Kidney (tissue), 14 donors: ENCODE results near the gene ACTN4. TPM values are rescaled to one million over a fixed set of nuclear protein-coding genes. Genes with fewer than 3 reads are reported as not detected.
A peak's percentile ranks its signal among the peaks of the same experiment; 100 is the strongest.
"Not testable (repeated sequence)": the region's sequence is repeated elsewhere in the genome, so short reads cannot be mapped to it uniquely, and the experiment has no call there.

ENCODE experiments used
- DNase-seq, 5 donors: peaks; one replicate each; pipeline ENCODE4 v3.0.0-alpha.2; 2013 to 2020
- FAIRE-seq: peaks from 2 replicates; lab custom pipeline; 2012; peaks lifted over from hg19 to GRCh38; lab: Jason Lieb, UNC
- H3K27ac ChIP-seq, 2 donors: one replicate each; pipeline ENCODE4 v1.7.0; 2013; ENCODE audit warnings: low read depth in 2 of 2, low read length in 2 of 2, inconsistent platforms in 1 of 2
- H3K27me3 ChIP-seq: one replicate; pipeline ENCODE4 v1.7.1; 2013; ENCODE audit warnings: low read length, inconsistent platforms; ENCODE audit not compliant: control insufficient read depth, insufficient read depth
- H3K36me3 ChIP-seq, 3 donors: one replicate each; pipeline versions ENCODE4 v1.7.0 to v1.7.1; 2013; ENCODE audit warnings: low read length in 3 of 3, control low read depth in 1 of 3, inconsistent platforms in 1 of 3; ENCODE audit not compliant: insufficient read depth in 3 of 3, control insufficient read depth in 2 of 3
- H3K4me1 ChIP-seq, 3 donors: one replicate each; pipeline versions ENCODE4 v1.7.0 to v1.7.1; 2013; ENCODE audit warnings: low read length in 3 of 3, inconsistent platforms in 1 of 3, low read depth in 1 of 3; ENCODE audit not compliant: control insufficient read depth in 2 of 3, insufficient read depth in 2 of 3
- H3K4me3 ChIP-seq, 3 donors: one replicate each; pipeline versions ENCODE4 v1.7.0 to v1.8.1; 2013; ENCODE audit warnings: low read length in 3 of 3, control low read depth in 1 of 3, inconsistent platforms in 1 of 3
- H3K9ac ChIP-seq, 3 donors: one replicate each; pipeline versions ENCODE4 v1.7.0 to v1.7.1; 2013; ENCODE audit warnings: low read length in 3 of 3, control low read depth in 1 of 3, inconsistent platforms in 1 of 3
- H3K9me3 ChIP-seq, 3 donors: one replicate each; pipeline versions ENCODE4 v1.7.0 to v1.7.1; 2013; ENCODE audit warnings: low read length in 3 of 3, control low read depth in 1 of 3, inconsistent platforms in 1 of 3; ENCODE audit not compliant: control insufficient read depth in 2 of 3, insufficient read depth in 1 of 3
- intact Hi-C: fragments of 100-400 bp; cut with DNase I; formaldehyde crosslinking; loops from one replicate; pipeline ENCODE4 v1.11.1; 2022
- polyA plus RNA-seq: library from polyadenylated mRNA; stranded (reverse); fragments of 350-450 nt; fragmentation: Illumina TruSeq; extraction: RNeasy Lipid Tissue Mini Kit (QIAGEN cat#74804); gene quantifications from one replicate; pipeline ENCODE4 v1.2.3, GENCODE V29; 2014; ENCODE audit warnings: low read depth, low replicate concordance; ENCODE audit not compliant: insufficient read depth
- total RNA-seq: library from RNA; stranded (reverse); fragmentation: NEBNext Ultra II Directional; extraction: Animal tissue kit (Norgen Biotek cat#: 25700); gene quantifications from one replicate; pipeline ENCODE4 v1.2.1, GENCODE V29; 2021
- TF ChIP-seq, protein P1 (sequence below): IDR thresholded peaks from 3 replicates; pipeline ENCODE4 v1.5.1; 2012; ENCODE audit warnings: mild to moderate bottlenecking, moderate library complexity, borderline replicate concordance; ENCODE audit not compliant: insufficient read depth; ENCODE audit errors: extremely low read depth
- donor health status: control.
- donor health status: control.
- donor health status: control.
- donor health status: control.
- donor health status: control.
- donor health status: DM: yes; HTN: yes; CAD: no.
- donor health status: Normal renal cell carcinoma (clear cell type).

Gene ACTN4
- total and polyA plus RNA-seq, 2 donors from 2014 or later: 231 to 606 TPM

DNA sequence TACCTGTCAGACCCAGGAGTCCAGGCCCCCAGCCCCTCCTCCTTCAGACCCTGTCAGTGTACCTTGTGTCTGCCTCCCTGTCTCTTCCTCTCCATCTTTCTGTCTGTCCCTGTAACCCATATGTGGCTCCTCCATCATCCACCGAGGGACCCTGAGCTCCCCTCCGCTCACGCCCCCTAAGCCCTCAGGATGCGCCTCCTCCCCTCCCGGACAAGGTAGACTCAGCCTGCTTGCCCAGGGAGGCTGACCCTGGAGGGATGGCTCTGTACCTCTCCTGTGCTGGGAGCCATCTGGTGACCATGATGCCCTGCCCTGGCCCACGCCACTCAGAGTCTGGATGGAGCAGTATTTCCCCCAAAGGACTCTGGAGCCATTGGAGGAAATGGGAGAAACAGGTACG, 97.9 kb downstream of the ACTN4 start:
- no peak for FAIRE-seq
- intact Hi-C loops: no loop called here

DNA sequence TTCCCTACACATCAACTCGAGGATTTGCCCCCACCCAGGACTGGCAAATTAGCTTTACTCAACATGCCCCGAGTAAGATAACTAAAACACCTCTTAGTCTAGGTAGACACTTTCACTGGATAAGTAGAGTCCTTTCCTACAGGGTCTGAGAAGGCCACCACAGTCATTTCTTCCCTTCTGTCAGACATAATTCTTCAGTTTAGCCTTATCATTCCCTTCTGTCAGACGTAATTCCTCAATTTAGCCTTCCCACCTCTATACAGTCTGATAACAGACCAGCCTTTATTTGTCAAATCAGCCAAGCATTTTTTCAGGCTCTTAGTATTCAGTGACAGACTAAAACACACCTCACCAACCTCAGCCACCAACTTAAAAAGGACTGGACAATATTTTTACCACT, 106.3 kb downstream of the ACTN4 start:
- not testable (repeated sequence) for H3K4me1 ChIP-seq, H3K36me3 ChIP-seq, H3K4me3 ChIP-seq, FAIRE-seq, H3K27me3 ChIP-seq, DNase-seq, H3K27ac ChIP-seq, H3K9ac ChIP-seq, H3K9me3 ChIP-seq
- intact Hi-C loops: loop anchor here (10.0 kb wide), 1 partner anchor 51 kb away; no protein-coding TSS in a partner anchor

More for the DNA sequence above, 97.9 kb downstream of the ACTN4 start:
- Histone ChIP-seq H3K27me3 (no peaks in the 10 kb centered on the region), H3K27ac (no peak overlapping the region), H3K9ac (no peak overlapping the region), H3K9me3 (no peaks in the 10 kb centered on the region), H3K4me1 (no peaks in the 10 kb centered on the region), H3K36me3 (no peaks in the 10 kb centered on the region), H3K4me3 (no peak overlapping the region)
- DNase-seq: peak in 1 of 5 donors; percentile 71
- TF ChIP-seq, protein P1, sequence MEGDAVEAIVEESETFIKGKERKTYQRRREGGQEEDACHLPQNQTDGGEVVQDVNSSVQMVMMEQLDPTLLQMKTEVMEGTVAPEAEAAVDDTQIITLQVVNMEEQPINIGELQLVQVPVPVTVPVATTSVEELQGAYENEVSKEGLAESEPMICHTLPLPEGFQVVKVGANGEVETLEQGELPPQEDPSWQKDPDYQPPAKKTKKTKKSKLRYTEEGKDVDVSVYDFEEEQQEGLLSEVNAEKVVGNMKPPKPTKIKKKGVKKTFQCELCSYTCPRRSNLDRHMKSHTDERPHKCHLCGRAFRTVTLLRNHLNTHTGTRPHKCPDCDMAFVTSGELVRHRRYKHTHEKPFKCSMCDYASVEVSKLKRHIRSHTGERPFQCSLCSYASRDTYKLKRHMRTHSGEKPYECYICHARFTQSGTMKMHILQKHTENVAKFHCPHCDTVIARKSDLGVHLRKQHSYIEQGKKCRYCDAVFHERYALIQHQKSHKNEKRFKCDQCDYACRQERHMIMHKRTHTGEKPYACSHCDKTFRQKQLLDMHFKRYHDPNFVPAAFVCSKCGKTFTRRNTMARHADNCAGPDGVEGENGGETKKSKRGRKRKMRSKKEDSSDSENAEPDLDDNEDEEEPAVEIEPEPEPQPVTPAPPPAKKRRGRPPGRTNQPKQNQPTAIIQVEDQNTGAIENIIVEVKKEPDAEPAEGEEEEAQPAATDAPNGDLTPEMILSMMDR: no peak

DNA sequence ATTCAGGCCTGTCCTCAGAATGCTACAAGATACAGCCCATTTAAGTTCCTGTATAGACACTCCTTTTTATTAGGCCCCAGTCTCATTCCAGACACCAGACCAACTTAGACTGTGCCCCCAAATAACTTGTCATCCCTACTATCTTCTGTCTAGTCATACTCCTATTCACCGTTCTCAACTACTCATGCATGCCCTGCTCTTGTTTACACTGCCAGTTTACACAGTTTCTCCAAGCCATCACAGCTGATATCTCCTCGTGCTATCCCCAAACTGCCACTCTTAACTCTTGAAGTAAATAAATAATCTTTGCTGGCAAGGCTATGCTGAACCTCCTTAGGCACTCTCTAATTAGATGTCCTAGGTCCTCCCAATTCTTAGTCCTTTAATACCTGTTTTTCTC, 106.7 kb downstream of the ACTN4 start:
- FAIRE-seq, H3K9me3 ChIP-seq: not testable (repeated sequence)
- intact Hi-C loops: loop anchor here (10.0 kb wide), 1 partner anchor 51 kb away; no protein-coding TSS in a partner anchor

DNA sequence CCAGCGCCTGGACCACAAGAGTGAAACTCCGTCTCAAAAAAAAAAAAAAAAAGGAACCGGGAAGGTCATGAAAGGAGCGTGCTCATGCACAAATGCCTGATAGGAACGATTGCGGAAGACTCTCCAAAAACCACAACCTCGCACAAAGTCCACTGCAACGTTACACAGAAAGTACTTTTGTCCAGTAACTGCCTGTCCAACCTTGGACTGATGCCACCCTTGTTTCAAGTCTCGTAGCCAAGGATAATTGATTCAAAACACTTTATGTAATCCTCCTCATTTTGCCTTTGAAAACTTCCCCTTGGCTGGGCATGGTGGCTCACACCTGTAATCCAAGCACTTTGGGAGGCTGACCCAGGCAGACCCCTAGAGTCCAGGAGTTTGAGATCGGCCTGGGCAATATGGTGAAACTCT, 112.1 kb downstream of the ACTN4 start:
- no peak for FAIRE-seq
- no peak for DNase-seq

More for the DNA sequence above, 106.7 kb downstream of the ACTN4 start:
- H3K9ac ChIP-seq, H3K27me3 ChIP-seq, H3K36me3 ChIP-seq, H3K27ac ChIP-seq, DNase-seq, H3K4me1 ChIP-seq, H3K4me3 ChIP-seq: not testable (repeated sequence)

DNA sequence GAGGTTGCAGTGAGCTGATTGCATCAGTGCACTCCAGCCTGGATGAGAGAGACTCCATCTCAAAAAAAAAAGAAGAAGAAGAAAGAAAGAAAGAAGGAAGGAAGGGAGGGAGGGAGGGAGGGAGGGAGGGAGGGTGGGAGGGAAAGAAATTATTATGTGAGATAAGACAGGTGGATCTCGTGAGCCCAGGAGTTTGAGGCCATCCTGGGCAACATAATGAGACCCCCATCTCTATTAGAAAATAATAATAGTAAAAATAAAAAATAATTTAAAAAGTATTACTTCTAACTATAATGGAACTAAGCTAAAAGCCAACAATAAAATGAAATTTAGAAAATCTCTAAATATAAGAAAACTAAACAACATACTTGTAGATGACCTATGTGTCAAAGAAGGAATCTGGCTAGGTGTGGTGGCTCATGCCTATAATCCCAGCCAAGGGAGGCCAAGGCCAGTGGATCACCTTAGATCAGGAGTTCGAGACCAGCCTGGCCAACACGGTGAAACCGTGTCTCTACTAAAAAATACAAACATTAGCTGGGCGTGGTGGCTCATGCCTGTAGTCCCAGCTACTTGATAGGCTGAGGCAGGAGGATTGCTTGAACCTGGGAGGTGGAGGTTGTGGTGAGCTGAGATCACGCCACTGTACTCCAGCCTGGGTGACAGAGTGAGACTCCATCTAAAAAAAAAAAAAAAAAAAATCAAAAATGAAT, 113.5 kb downstream of the ACTN4 start:
- DNase-seq, intact Hi-C loops, FAIRE-seq, H3K27ac ChIP-seq, H3K36me3 ChIP-seq, H3K9me3 ChIP-seq, H3K9ac ChIP-seq, H3K4me3 ChIP-seq, H3K27me3 ChIP-seq, H3K4me1 ChIP-seq: not testable (repeated sequence)

More for the DNA sequence above, 112.1 kb downstream of the ACTN4 start:
- Histone ChIP-seq H3K9ac (no peak overlapping the region), H3K27me3 (no peaks in the 10 kb centered on the region), H3K4me3 (no peak overlapping the region), H3K9me3 (no peaks in the 10 kb centered on the region), H3K36me3 (no peaks in the 10 kb centered on the region), H3K4me1 (peaks cover 0 to 5% (median 0%) of the 10 kb centered on the region in 3 donors), H3K27ac (peak overlapping the region; percentile 83 to 85)
- TF ChIP-seq, protein P1: no peak
- intact Hi-C loops: loop anchor here (10.0 kb wide), 1 partner anchor 45 kb away; no protein-coding TSS in a partner anchor

DNA sequence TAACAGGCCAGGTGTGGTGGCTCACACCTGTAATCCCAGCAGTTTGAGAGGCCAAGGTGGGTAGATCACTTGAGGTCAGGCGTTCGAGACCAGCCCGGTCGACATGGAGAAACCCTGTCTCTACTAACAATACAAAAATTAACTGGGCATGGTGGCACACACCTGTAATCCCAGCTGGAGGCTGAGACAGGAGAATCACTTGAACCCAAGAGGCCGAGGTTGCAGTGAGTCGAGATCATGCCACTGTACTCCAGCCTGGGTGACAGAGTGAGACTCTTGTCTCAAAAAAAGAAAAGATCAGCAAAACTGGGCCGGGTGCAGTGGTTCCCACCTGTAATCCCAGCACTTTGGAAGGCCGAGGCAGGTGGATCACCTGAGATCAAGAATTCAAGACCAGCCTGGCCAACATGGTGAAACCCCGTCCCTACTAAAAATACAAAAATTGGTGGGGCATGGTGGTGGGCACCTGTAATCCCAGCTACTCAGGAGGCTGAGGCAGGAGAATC, 114.5 kb downstream of the ACTN4 start:
- H3K27me3 ChIP-seq, H3K4me3 ChIP-seq, H3K27ac ChIP-seq, FAIRE-seq, H3K9me3 ChIP-seq, H3K9ac ChIP-seq, intact Hi-C loops, H3K4me1 ChIP-seq, DNase-seq, H3K36me3 ChIP-seq: not testable (repeated sequence)
